Keratinocyte (primary cell): Measurements from ENCODE around the gene EFNB2. TPM values are rescaled to one million over a fixed set of nuclear protein-coding genes. Genes with fewer than 3 reads are reported as not detected.

ENCODE experiments used
- DNase-seq: peaks from one replicate; pipeline ENCODE4 v3.0.0-alpha.2; 2011; ENCODE audit warnings: low read depth, missing footprints, low spot score
- FAIRE-seq: peaks from 2 replicates; lab custom pipeline; 2011; peaks lifted over from hg19 to GRCh38; lab: Jason Lieb, UNC
- H2AFZ ChIP-seq: 2 replicates; pipeline ENCODE4 v1.6.0; 2012; ENCODE audit warnings: low read length, control low read depth, inconsistent platforms; ENCODE audit not compliant: control insufficient read depth
- H3K27ac ChIP-seq: 2 replicates; pipeline ENCODE4 v1.5.1; 2011; ENCODE audit warnings: low read length; ENCODE audit not compliant: control insufficient read depth, insufficient read depth
- H3K27me3 ChIP-seq: 3 replicates; pipeline ENCODE4 v1.6.0; 2011; ENCODE audit warnings: low read length; ENCODE audit not compliant: control insufficient read depth, insufficient read depth; ENCODE audit errors: extremely low read depth
- H3K36me3 ChIP-seq, 2 experiments: 2 replicates in 1 of 2; 3 replicates in 1 of 2; pipeline ENCODE4 v1.5.1; 2011; ENCODE audit warnings: low read length in 2 of 2, mild to moderate bottlenecking in 1 of 2; ENCODE audit not compliant: control insufficient read depth in 2 of 2, insufficient read depth in 2 of 2; ENCODE audit errors: extremely low read depth in 1 of 2
- H3K4me1 ChIP-seq: 3 replicates; pipeline ENCODE4 v1.5.1; 2011; ENCODE audit warnings: low read length; ENCODE audit not compliant: control insufficient read depth, insufficient read depth; ENCODE audit errors: extremely low read depth
- H3K4me2 ChIP-seq: 3 replicates; pipeline ENCODE4 v1.6.0; 2011; ENCODE audit warnings: low read depth, low read length; ENCODE audit not compliant: control insufficient read depth, insufficient read depth; ENCODE audit errors: extremely low read depth
- H3K4me3 ChIP-seq, 3 experiments: fragments of 200-600 bp in 1 of 3; sonication (generic) in 1 of 3; 2 replicates in 2 of 3; 3 replicates in 1 of 3; pipeline ENCODE4 v1.5.1; 2011 to 2016; ENCODE audit warnings: low read length in 3 of 3, mild to moderate bottlenecking in 3 of 3, control low read depth in 2 of 3, inconsistent platforms in 1 of 3, low read depth in 1 of 3, mixed read lengths in 1 of 3, mixed run types in 1 of 3, moderate library complexity in 1 of 3; ENCODE audit not compliant: control insufficient read depth in 2 of 3, insufficient read depth in 2 of 3; ENCODE audit errors: extremely low read depth in 1 of 3
- H3K79me2 ChIP-seq: 2 replicates; pipeline ENCODE4 v1.6.0; 2012; ENCODE audit warnings: low read length; ENCODE audit not compliant: control insufficient read depth, insufficient read depth
- H3K9ac ChIP-seq: 3 replicates; pipeline ENCODE4 v1.6.0; 2011; ENCODE audit warnings: low read length; ENCODE audit not compliant: control insufficient read depth, insufficient read depth; ENCODE audit errors: extremely low read depth
- H3K9me1 ChIP-seq: 3 replicates; pipeline ENCODE4 v1.6.0; 2011; ENCODE audit warnings: low read length; ENCODE audit not compliant: control insufficient read depth, insufficient read depth; ENCODE audit errors: extremely low read depth
- H3K9me3 ChIP-seq: 2 replicates; pipeline ENCODE4 v1.5.1; 2012; ENCODE audit warnings: low read depth, low read length; ENCODE audit not compliant: control insufficient read depth
- H4K20me1 ChIP-seq: 3 replicates; pipeline ENCODE4 v1.6.0; 2011; ENCODE audit warnings: low read length; ENCODE audit not compliant: control insufficient read depth, insufficient read depth; ENCODE audit errors: extremely low read depth
- CTCF ChIP-seq, 3 experiments: IDR thresholded peaks in 1 of 3; conservative IDR thresholded peaks in 1 of 3; optimal IDR thresholded peaks in 1 of 3; 2 replicates in 2 of 3; 3 replicates in 1 of 3; pipeline versions ENCODE3 to v1.5.1; 2011; ENCODE audit warnings: low read length in 3 of 3, mild to moderate bottlenecking in 3 of 3, moderate library complexity in 2 of 3, control low read depth in 1 of 3, inconsistent platforms in 1 of 3; ENCODE audit not compliant: insufficient read depth in 2 of 3; ENCODE audit errors: extremely low read depth in 1 of 3
- EZH2 ChIP-seq: IDR thresholded peaks from one replicate; pipeline ENCODE4 v1.6.1; 2012; ENCODE audit warnings: inconsistent platforms, mild to moderate bottlenecking, low read length, moderate library complexity
- dilution Hi-C: fragments of 300-500 bp; cut with MboI; formaldehyde crosslinking; loops from one replicate; pipeline ENCODE4 v1.7.0; 2020; ENCODE audit warnings: low sequenced_read_pairs; ENCODE audit not compliant: extremely low pct_ligation_motif_present
- polyA plus RNA-seq, 5 experiments: library from polyadenylated mRNA; depleted of rRNA in 3 of 5; stranded (reverse) in 3 of 5; stranded (forward) in 1 of 5; unstranded in 1 of 5; fragments of >200 nt; gene quantifications; 1 replicate in 1 of 5; 2 replicates in 3 of 5; 3 replicates in 1 of 5; pipeline versions ENCODE4 v1.2.1 to v1.2.3, GENCODE V29; 2011 to 2012; ENCODE audit warnings: missing spikeins in 2 of 5, low read depth in 1 of 5, low replicate concordance in 1 of 5

Gene EFNB2
- polyA plus RNA-seq, 1 donor (not counting 4 experiments of a cell fraction or from before 2014, with no cell fraction given) = 38.9 TPM

GRCh38 chr13:106530980-106531481 lies 4.4 kb downstream of the EFNB2 start:
- Histone ChIP-seq H3K79me2 (peaks cover 91% of the 10 kb centered on the region), H3K4me3 (peak overlapping the region in 2 of 3 experiments; percentile 9 to 95), H3K27me3 (no peaks in the 10 kb centered on the region), H3K4me2 (peak overlapping the region; percentile 86), H3K9me1 (no peaks in the 10 kb centered on the region), H3K4me1 (peaks cover 40% of the 10 kb centered on the region), H2AFZ (no peak overlapping the region), H3K27ac (peak overlapping the region; percentile 37), H4K20me1 (peaks cover 12% of the 10 kb centered on the region), H3K36me3 (peaks cover 0 to 15% of the 10 kb centered on the region in 2 experiments), H3K9ac (no peak overlapping the region), H3K9me3 (no peaks in the 10 kb centered on the region)
- DNase-seq = no peak
- peak; percentile 58 for FAIRE-seq
- dilution Hi-C loops = no loop called here
- TF ChIP-seq CTCF (optimal IDR thresholded peaks at IDR 0.05 in 1 of 3, IDR thresholded peaks at IDR 0.05 in 1 of 3, conservative IDR thresholded peaks at IDR 0.05 in 1 of 3; ENCODE audit: extremely low read depth in 1 of 3, insufficient read depth in 2 of 3, low read length in 3 of 3) = no peak
- no peak for TF ChIP-seq EZH2

GRCh38 chr13:106530171-106530851 lies 5.2 kb downstream of the EFNB2 start:
- Histone ChIP-seq H3K36me3 (peaks cover 0 to 15% of the 10 kb centered on the region in 2 experiments), H3K9me1 (no peaks in the 10 kb centered on the region), H3K4me1 (peaks cover 46% of the 10 kb centered on the region), H3K27ac (peak overlapping the region; percentile 37), H3K9ac (no peak overlapping the region), H3K79me2 (peaks cover 97% of the 10 kb centered on the region), H2AFZ (no peak overlapping the region), H3K27me3 (no peaks in the 10 kb centered on the region), H3K4me3 (peak overlapping the region in 2 of 3 experiments; percentile 9 to 95), H3K4me2 (peak overlapping the region; percentile 86), H4K20me1 (peaks cover 12% of the 10 kb centered on the region), H3K9me3 (no peaks in the 10 kb centered on the region)
- no peak for FAIRE-seq
- no peak for DNase-seq
- TF ChIP-seq EZH2 = no peak
- TF ChIP-seq CTCF (optimal IDR thresholded peaks at IDR 0.05 in 1 of 3, IDR thresholded peaks at IDR 0.05 in 1 of 3, conservative IDR thresholded peaks at IDR 0.05 in 1 of 3; ENCODE audit: extremely low read depth in 1 of 3, insufficient read depth in 2 of 3, low read length in 3 of 3) = no peak
- dilution Hi-C loops = no loop called here
